ENCODE measurements around the gene CD40.

GRCh38 chr20:46123482-46124245, 5.5 kb downstream of the CD40 start:
- no peak for TF ChIP-seq CTCF (IDR thresholded peaks at IDR 0.05 in 4 of 5, conservative IDR thresholded peaks at IDR 0.05 in 1 of 5)
- no peak for TF ChIP-seq POLR2A (IDR thresholded peaks at IDR 0.05)

Measured in gastrocnemius medialis (tissue), 4 donors.